GM12874 (cell line): ENCODE results near the gene FILIP1.

Source experiments
- CTCF ChIP-seq: IDR thresholded peaks from 2 replicates; pipeline ENCODE4 v1.5.1; 2011; ENCODE audit warnings: low read depth, mild to moderate bottlenecking, control low read depth, low read length, moderate library complexity; ENCODE audit not compliant: insufficient read depth

FILIP1 gene

DNA sequence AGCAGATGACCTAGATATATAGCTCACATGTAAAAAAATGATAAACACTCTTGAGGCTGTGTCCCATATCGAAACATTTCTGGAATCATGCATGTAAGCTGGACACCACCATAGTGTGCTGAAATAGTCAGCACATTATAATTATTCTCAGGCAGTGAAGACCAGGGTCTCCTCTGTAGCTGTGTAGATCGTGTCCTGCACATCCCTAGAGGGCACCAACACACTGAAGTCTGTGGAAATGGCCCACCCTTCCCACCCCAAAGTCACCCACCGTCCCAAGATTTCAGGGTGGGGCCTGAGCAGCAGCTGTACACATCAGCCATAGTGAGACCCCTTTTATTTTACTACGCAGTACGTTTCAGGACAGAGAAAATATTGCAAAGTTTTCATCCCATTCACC is 188.0 kb downstream of the FILIP1 start:
- no peak for TF ChIP-seq CTCF

GRCh38 chr6:75302280-75302679 is 191.3 kb downstream of the FILIP1 start:
- no peak for TF ChIP-seq CTCF

DNA sequence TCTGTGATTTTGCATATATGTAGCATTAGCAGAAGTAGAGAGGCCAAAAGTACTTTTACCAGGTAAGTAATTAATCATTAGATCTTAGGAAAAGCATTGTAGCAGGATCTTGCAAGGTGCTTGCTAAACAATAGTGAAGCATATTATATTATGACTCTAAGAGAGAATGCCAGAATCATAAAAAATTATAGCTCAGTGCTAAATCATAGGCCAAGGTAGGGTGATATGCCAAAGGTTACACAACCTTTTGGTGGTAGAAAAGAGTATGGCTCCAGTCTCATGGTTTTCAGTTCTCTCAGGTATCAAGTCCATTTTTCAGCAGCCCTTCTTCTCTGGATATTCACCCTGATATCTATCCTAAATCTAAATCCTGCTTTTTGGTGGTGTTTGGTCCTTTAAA is 192.1 kb downstream of the FILIP1 start:
- no peak for TF ChIP-seq CTCF

- TF ChIP-seq CTCF, result no peak
These were observed 192.5 kb downstream of the FILIP1 start for GRCh38 chr6:75301088-75301487.

GRCh38 chr6:75300531-75300855 is 193.1 kb downstream of the FILIP1 start:
- TF ChIP-seq CTCF, result no peak

DNA sequence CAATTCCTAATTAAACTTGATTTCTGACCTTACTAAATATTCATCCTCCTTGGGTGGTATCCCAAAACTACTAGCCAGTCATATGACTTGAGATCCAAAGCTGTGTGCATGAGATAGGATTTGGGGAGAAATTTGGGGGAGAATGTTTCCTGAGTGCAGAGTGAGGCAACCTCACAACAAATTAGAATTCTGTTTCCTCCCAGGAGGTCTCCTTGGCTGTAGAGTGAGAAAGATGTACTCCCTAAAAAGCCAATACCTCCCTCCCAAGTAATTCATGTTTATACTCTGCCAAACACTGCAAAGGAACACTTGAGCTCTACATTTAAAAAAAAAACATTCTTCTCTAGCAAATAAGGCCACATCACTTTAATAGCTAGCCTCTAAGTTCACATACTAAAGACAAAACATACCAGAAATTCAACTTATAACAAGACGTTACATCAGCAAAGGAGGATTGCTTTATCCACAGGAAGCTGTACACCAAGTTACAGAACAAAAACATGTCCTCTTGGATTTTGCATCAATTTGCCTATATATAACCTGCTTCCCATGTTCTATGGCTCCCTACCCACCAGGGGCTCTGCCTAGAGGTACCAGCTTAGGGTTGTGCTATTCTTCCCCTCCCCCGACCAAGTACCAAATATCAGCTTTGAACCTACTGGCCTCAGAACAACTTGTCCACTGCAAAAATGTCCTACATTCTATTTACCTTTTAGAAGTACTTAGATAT is 193.6 kb downstream of the FILIP1 start:
- no peak for TF ChIP-seq CTCF

DNA sequence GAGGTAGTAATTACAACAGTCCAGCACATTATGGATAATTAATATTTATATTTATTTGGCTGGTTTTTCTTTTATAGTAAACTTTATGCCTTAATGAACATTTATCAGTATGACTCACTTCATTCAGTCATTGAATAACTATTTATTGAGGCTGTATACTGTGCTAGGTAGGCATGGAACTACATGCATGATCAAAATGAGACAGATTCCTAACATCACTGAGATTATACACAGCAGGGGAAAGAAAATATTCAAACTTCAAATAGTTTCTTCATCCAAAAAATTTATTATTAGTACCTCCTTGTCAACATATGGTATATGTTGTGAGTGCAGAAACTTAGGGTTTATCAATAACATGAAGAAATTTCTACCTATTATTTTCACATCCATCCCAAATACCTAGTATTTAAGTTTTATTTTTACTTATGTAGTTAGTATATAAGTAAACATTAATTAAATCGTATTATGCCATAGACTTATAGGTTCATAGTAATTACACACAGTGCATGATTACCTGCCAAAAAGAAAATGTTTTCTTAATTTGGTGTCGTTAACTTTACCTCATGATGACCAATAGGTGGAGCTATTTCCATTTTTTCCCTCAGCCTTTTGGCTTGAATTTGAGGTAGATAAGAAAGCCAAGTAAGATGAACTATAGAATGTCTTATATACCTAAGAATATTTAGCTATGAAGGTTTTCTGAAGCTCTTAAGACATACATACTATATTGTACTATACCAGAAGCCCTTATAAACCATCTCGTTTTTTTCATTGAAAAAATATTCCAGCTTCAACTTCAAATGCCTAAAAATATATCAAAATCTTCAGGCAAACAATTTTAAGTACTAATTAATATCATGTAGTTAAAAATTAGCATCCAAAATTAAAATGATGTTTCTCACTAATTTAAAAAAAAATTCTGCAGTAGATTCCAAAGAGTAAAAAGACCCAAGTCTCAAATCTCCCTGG is 196.5 kb downstream of the FILIP1 start:
- TF ChIP-seq CTCF, result peak; percentile 47; the same call in 1 of the 2 replicates
